Stimulated activated CD4-positive, alpha-beta T cell treated with anti-CD3 and anti-CD28 coated beads, Interleukin-1b, Interleukin-23, amount 100 ng/mL, for 24 hours (primary cell): ENCODE measurements around the gene GPR162.
"Not testable (repeated sequence)": the region's sequence is repeated elsewhere in the genome, so short reads cannot be mapped to it uniquely, and the experiment has no call there.

Source experiments
- DNase-seq, 4 experiments: peaks; one replicate each; pipeline ENCODE4 v3.0.0-alpha.2; 2020; ENCODE audit warnings: low read depth in 4 of 4, low spot score in 1 of 4

Gene GPR162

GRCh38 chr12:6871052-6871957 lies 49.7 kb downstream of the GPR162 start:
- DNase-seq = peak in 1 of 4 experiments; percentile 33

DNA sequence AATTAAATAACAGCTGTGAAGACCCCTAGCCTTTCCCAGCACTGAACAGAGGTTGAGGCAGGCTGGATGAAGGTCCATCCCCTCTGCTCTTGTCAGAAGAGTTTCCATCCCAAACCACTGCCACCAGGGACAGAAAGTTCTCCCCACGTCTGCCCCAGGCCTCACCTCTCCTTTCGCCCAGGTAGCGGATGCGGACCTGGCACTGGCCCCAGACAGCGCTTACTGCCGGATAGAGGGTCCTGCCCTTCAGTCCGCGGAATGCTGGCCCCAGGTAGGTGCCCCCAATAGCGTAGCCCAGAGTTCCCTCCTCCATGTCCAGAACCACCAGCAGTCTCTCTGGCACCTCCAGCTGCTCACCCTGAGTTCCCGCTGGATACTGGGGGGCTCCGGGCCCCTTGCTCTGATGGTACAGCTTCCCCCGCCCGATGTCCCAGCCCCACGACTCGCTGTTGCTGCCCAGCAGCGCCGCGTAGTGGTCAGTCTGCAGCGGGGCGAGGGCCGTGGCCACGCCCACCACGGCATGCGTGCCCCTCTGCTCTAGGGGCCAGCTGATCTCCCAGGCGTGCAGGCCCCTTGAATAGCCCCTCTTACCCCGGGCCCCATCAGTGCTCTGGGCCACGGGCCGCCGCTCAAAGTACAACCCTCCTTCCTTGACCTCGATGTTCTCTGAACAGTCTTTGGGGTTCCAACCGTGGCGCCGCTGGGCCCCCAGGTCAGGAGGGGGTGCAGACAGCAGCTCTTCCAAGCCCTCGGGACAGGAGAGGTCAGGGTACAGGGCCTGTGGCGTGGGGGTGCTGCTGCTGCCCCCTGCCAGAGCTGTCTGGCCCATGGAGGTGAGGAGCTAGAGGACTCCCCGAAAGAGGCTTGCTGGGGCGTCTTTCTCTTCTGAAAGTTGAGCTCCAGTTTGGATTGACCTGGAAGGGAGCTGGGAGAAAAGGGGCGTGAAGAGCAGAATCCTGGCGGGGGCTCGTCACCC lies 50.7 kb downstream of the GPR162 start:
- DNase-seq = peak in 3 of 4 experiments; percentile 72 to 81 (median 73)

GRCh38 chr12:6873094-6874014 lies 51.7 kb downstream of the GPR162 start, which contains the start of gene SPSB2:
TSS of gene SPSB2 (minus strand) at chr12:6873303. CDS start at chr12:6872901, 402 bp downstream.
- peak; percentile 99 to 100 (median 99) for DNase-seq

GRCh38 chr12:6874015-6874368 lies 52.4 kb downstream of the GPR162 start:
- DNase-seq = not testable (repeated sequence)
